Measurements from ENCODE around the gene MYF6. TPM values are rescaled to one million over a fixed set of nuclear protein-coding genes. Genes with fewer than 3 reads are reported as not detected.
"Not testable (repeated sequence)": the region's sequence is repeated elsewhere in the genome, so short reads cannot be mapped to it uniquely, and the experiment has no call there.

The MYF6 gene
- not detected for polyA plus RNA-seq (2012; ENCODE audit: insufficient read depth, insufficient read length, low read depth)

- H3K4me1 ChIP-seq = no peaks in the 10 kb centered on the region
- H3K9me3 ChIP-seq = no peaks in the 10 kb centered on the region
- no peak within 1 kb of the TSS for H3K4me3 ChIP-seq (ENCODE audit: low read depth, low read length)
- no peaks in the 10 kb centered on the region for H3K36me3 ChIP-seq
- no peak for DNase-seq
- TF ChIP-seq, protein P1, sequence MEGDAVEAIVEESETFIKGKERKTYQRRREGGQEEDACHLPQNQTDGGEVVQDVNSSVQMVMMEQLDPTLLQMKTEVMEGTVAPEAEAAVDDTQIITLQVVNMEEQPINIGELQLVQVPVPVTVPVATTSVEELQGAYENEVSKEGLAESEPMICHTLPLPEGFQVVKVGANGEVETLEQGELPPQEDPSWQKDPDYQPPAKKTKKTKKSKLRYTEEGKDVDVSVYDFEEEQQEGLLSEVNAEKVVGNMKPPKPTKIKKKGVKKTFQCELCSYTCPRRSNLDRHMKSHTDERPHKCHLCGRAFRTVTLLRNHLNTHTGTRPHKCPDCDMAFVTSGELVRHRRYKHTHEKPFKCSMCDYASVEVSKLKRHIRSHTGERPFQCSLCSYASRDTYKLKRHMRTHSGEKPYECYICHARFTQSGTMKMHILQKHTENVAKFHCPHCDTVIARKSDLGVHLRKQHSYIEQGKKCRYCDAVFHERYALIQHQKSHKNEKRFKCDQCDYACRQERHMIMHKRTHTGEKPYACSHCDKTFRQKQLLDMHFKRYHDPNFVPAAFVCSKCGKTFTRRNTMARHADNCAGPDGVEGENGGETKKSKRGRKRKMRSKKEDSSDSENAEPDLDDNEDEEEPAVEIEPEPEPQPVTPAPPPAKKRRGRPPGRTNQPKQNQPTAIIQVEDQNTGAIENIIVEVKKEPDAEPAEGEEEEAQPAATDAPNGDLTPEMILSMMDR (IDR thresholded peaks at IDR 0.05; ENCODE audit: low read depth, low read length) = no peak
- H3K27me3 ChIP-seq = peaks cover 8% of the 10 kb centered on the region; the same call in 1 of the 2 replicates
Measured at GRCh38 chr12:80707126-80707829, at the start of gene MYF6. Gene MYF6 (plus strand): TSS chr12:80707634. CDS start chr12:80707720, 86 bp downstream.

GRCh38 chr12:80659512-80660063 is 47.8 kb upstream of the MYF6 start:
- DNase-seq = no peak
- TF ChIP-seq, protein P1 (IDR thresholded peaks at IDR 0.05; ENCODE audit: low read depth, low read length) = no peak
- H3K36me3 ChIP-seq = no peaks in the 10 kb centered on the region

DNA sequence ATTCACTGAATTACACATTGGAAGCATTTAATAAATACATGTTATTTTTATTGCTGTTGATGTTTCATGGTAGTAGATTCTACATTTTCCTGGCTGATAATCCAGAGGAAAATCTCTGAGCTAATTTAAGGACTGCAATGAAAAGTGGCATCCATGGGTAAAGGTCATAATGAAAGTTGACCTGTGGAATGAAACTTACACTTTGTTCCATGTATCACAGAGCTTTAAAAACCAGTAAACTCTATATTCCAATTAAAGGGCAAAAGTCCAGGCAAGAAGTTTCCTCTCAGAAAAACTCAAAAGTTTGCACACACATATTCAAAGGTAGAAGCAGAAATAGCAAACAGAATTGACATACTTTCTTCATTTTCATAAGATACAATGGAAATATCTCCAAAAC is 44.8 kb upstream of the MYF6 start:
- H3K4me1 ChIP-seq = no peaks in the 10 kb centered on the region
- no peak overlapping the region for H3K4me3 ChIP-seq (ENCODE audit: low read depth, low read length)
- TF ChIP-seq, protein P1 (IDR thresholded peaks at IDR 0.05; ENCODE audit: low read depth, low read length) = no peak
- no peaks in the 10 kb centered on the region for H3K36me3 ChIP-seq
- no peaks in the 10 kb centered on the region for H3K9me3 ChIP-seq
- DNase-seq = no peak
- peaks cover 4% of the 10 kb centered on the region for H3K27me3 ChIP-seq

More at GRCh38 chr12:80659512-80660063, 47.8 kb upstream of the MYF6 start:
- no peaks in the 10 kb centered on the region for H3K9me3 ChIP-seq
- no peak overlapping the region for H3K4me3 ChIP-seq (ENCODE audit: low read depth, low read length)
- peaks cover 9% of the 10 kb centered on the region for H3K27me3 ChIP-seq
- no peaks in the 10 kb centered on the region for H3K4me1 ChIP-seq

GRCh38 chr12:80670214-80670613 is 37.2 kb upstream of the MYF6 start:
- DNase-seq = no peak

GRCh38 chr12:80676042-80676636 is 31.3 kb upstream of the MYF6 start:
- not testable (repeated sequence) for DNase-seq; H3K4me3 ChIP-seq (ENCODE audit: low read depth, low read length); H3K4me1 ChIP-seq; H3K36me3 ChIP-seq; H3K9me3 ChIP-seq
- H3K27me3 ChIP-seq = peaks cover 20% of the 10 kb centered on the region

More at GRCh38 chr12:80670214-80670613, 37.2 kb upstream of the MYF6 start:
- no peaks in the 10 kb centered on the region; the same call in 1 of the 2 replicates for H3K27me3 ChIP-seq
- no peaks in the 10 kb centered on the region for H3K4me1 ChIP-seq
- no peaks in the 10 kb centered on the region for H3K36me3 ChIP-seq
- TF ChIP-seq, protein P1 (IDR thresholded peaks at IDR 0.05; ENCODE audit: low read depth, low read length) = no peak
- no peaks in the 10 kb centered on the region for H3K9me3 ChIP-seq
- H3K4me3 ChIP-seq (ENCODE audit: low read depth, low read length) = no peak overlapping the region

- peaks cover 27% of the 10 kb centered on the region for H3K27me3 ChIP-seq
- TF ChIP-seq, protein P1 (IDR thresholded peaks at IDR 0.05; ENCODE audit: low read depth, low read length) = no peak
- DNase-seq = no peak
- no peak overlapping the region for H3K4me3 ChIP-seq (ENCODE audit: low read depth, low read length)
- no peaks in the 10 kb centered on the region for H3K9me3 ChIP-seq
- H3K36me3 ChIP-seq = no peaks in the 10 kb centered on the region
- H3K4me1 ChIP-seq = no peaks in the 10 kb centered on the region
Measured at GRCh38 chr12:80676856-80677255, 30.6 kb upstream of the MYF6 start.
